IMR-90 (cell line): Measurements from ENCODE around the gene ZFAND2A. TPM values are rescaled to one million over a fixed set of nuclear protein-coding genes. Genes with fewer than 3 reads are reported as not detected.

ENCODE experiments used
- ATAC-seq: fragments of 200-7000 bp; cut with Tn5 transposase; 2 replicates; pipeline ENCODE4 v1.9.1; 2020; ENCODE audit warnings: low read depth, mild to moderate bottlenecking, moderate library complexity
- BruUV-seq: library from RNA; stranded (reverse); fragments of 400-500 nt; replicated peaks from 2 replicates; lab custom pipeline; 2021; lab: Mats Ljungman, UMichigan
- CTCF ChIA-PET: fragments of 300-600 bp; formaldehyde crosslinking; extraction: SDS; loops from one replicate; lab custom pipeline; 2021; ENCODE audit warnings: antibody characterized with exemption; lab: Yijun Ruan, JAX
- POLR2A ChIA-PET: fragments of 300-600 bp; sonication (Branson Sonifier 250); formaldehyde crosslinking; loops from one replicate; lab custom pipeline; 2022; ENCODE audit warnings: antibody characterized with exemption; ENCODE audit not compliant: unreplicated experiment; lab: Charles Lee
- DNase-seq: peaks from one replicate; pipeline ENCODE4 v3.0.0; 2013
- H2AFZ ChIP-seq: replicated peaks from 2 replicates; pipeline ENCODE3; 2013; ENCODE audit warnings: low read length, mild to moderate bottlenecking; ENCODE audit not compliant: poor library complexity
- H2AK5ac ChIP-seq: 2 replicates; pipeline ENCODE4 v1.6.1; 2013; ENCODE audit warnings: low read depth, low read length, inconsistent platforms
- H2AK9ac ChIP-seq: replicated peaks from 2 replicates; pipeline ENCODE3; 2013; ENCODE audit warnings: mild to moderate bottlenecking, low read depth, low read length, moderate library complexity; ENCODE audit not compliant: poor library complexity
- H2BK120ac ChIP-seq: 2 replicates; pipeline ENCODE4 v1.6.1; 2013; ENCODE audit warnings: low read depth, low read length, inconsistent platforms
- H2BK15ac ChIP-seq: 3 replicates; pipeline ENCODE4 v1.6.1; 2013; ENCODE audit warnings: low read depth, low read length, inconsistent platforms
- H2BK20ac ChIP-seq: 2 replicates; pipeline ENCODE4 v1.6.1; 2013; ENCODE audit warnings: low read depth, mild to moderate bottlenecking, inconsistent platforms, low read length, moderate library complexity
- H2BK5ac ChIP-seq: 2 replicates; pipeline ENCODE4 v1.6.1; 2013; ENCODE audit warnings: mild to moderate bottlenecking, low read depth, low read length, inconsistent platforms; ENCODE audit not compliant: poor library complexity, severe bottlenecking
- H3K14ac ChIP-seq: replicated peaks from 2 replicates; pipeline ENCODE4 v1.6.1; 2013; ENCODE audit warnings: low read depth, low read length, inconsistent platforms
- H3K18ac ChIP-seq: 2 replicates; pipeline ENCODE4 v1.6.1; 2013; ENCODE audit warnings: low read depth, low read length, control low read depth
- H3K23ac ChIP-seq: 2 replicates; pipeline ENCODE4 v1.6.1; 2013; ENCODE audit warnings: low read depth, low read length, inconsistent platforms
- H3K27ac ChIP-seq: 2 replicates; pipeline ENCODE4 v1.5.1; 2013; ENCODE audit warnings: mild to moderate bottlenecking, control low read depth, low read length; ENCODE audit not compliant: insufficient read depth
- H3K27me3 ChIP-seq: 2 replicates; pipeline ENCODE4 v1.6.1; 2013; ENCODE audit warnings: low read length; ENCODE audit not compliant: control insufficient read depth, insufficient read depth
- H3K36me3 ChIP-seq: 2 replicates; pipeline ENCODE4 v1.6.1; 2013; ENCODE audit warnings: low read length, mixed read lengths; ENCODE audit not compliant: control insufficient read depth, insufficient read depth
- H3K4ac ChIP-seq: 2 replicates; pipeline ENCODE4 v1.6.1; 2013; ENCODE audit warnings: low read depth, low read length, inconsistent platforms
- H3K4me1 ChIP-seq: 2 replicates; pipeline ENCODE4 v1.6.1; 2013; ENCODE audit warnings: low read length, mixed read lengths; ENCODE audit not compliant: control insufficient read depth, insufficient read depth
- H3K4me2 ChIP-seq: 2 replicates; pipeline ENCODE4 v1.6.1; 2013; ENCODE audit warnings: low read depth, mild to moderate bottlenecking, control low read depth, low read length, moderate library complexity
- H3K4me3 ChIP-seq: 2 replicates; pipeline ENCODE4 v1.5.1; 2013; ENCODE audit warnings: low read depth, mild to moderate bottlenecking, control low read depth, low read length, moderate library complexity; ENCODE audit not compliant: insufficient read depth
- H3K56ac ChIP-seq: 2 replicates; pipeline ENCODE4 v1.6.1; 2013; ENCODE audit warnings: low read length, inconsistent platforms; ENCODE audit not compliant: insufficient read depth; ENCODE audit errors: extremely low read depth
- H3K79me1 ChIP-seq, 2 experiments: 2 replicates each; pipeline ENCODE4 v1.6.1; 2013; ENCODE audit warnings: low read length in 2 of 2, inconsistent platforms in 1 of 2, low read depth in 1 of 2
- H3K9ac ChIP-seq: 2 replicates; pipeline ENCODE4 v1.6.1; 2013; ENCODE audit warnings: low read depth, low read length, control low read depth
- H3K9me1 ChIP-seq: 2 replicates; pipeline ENCODE4 v1.6.1; 2013; ENCODE audit warnings: low read length, inconsistent platforms; ENCODE audit not compliant: insufficient read depth
- H3K9me3 ChIP-seq: 2 replicates; pipeline ENCODE4 v1.6.1; 2013; ENCODE audit warnings: low read length; ENCODE audit not compliant: control insufficient read depth, insufficient read depth
- H4K20me1 ChIP-seq: 2 replicates; pipeline ENCODE4 v1.6.1; 2013; ENCODE audit warnings: low read length, inconsistent platforms; ENCODE audit not compliant: insufficient read depth
- H4K5ac ChIP-seq: 2 replicates; pipeline ENCODE4 v1.6.1; 2013; ENCODE audit warnings: mild to moderate bottlenecking, low read depth, low read length, control low read depth
- H4K8ac ChIP-seq, 2 experiments: 2 replicates each; pipeline ENCODE4 v1.6.1; 2013; ENCODE audit warnings: low read depth in 2 of 2, low read length in 2 of 2, control low read depth in 1 of 2, inconsistent platforms in 1 of 2
- H4K91ac ChIP-seq: 2 replicates; pipeline ENCODE4 v1.6.1; 2013; ENCODE audit warnings: low read depth, low read length, inconsistent platforms; ENCODE audit not compliant: insufficient read depth
- BHLHE40 ChIP-seq: fragments of 150-350 bp; IDR thresholded peaks from 2 replicates; pipeline ENCODE4 v1.6.1; 2016; ENCODE audit warnings: mild to moderate bottlenecking, low read depth, low read length
- CEBPB ChIP-seq: IDR thresholded peaks from 2 replicates; pipeline ENCODE4 v1.6.1; 2012; ENCODE audit warnings: low read depth, low read length, improper control_type of control experiment
- CHD1 ChIP-seq: IDR thresholded peaks from 2 replicates; pipeline ENCODE4 v1.6.1; 2012; ENCODE audit warnings: low read depth, low read length, improper control_type of control experiment
- CTCF ChIP-seq: conservative IDR thresholded peaks from 2 replicates; pipeline ENCODE4 v1.5.1; 2012; ENCODE audit warnings: mild to moderate bottlenecking, low read depth, low read length, improper control_type of control experiment
- ELK1 ChIP-seq: fragments of 150-350 bp; IDR thresholded peaks from 2 replicates; pipeline ENCODE4 v1.6.1; 2016; ENCODE audit warnings: low read depth, mild to moderate bottlenecking, low read length, moderate library complexity, borderline replicate concordance
- FOS ChIP-seq: fragments of 150-350 bp; IDR thresholded peaks from 2 replicates; pipeline ENCODE4 v1.6.1; 2016; ENCODE audit warnings: low read depth, low read length
- MAFK ChIP-seq: IDR thresholded peaks from 2 replicates; pipeline ENCODE4 v1.6.1; 2012; ENCODE audit warnings: low read depth, low read length, improper control_type of control experiment
- MAZ ChIP-seq: IDR thresholded peaks from 2 replicates; pipeline ENCODE4 v1.6.1; 2012; ENCODE audit warnings: low read depth, mild to moderate bottlenecking, low read length, improper control_type of control experiment, moderate library complexity, borderline replicate concordance
- MXI1 ChIP-seq: IDR thresholded peaks from 2 replicates; pipeline ENCODE4 v1.6.1; 2012; ENCODE audit warnings: low read depth, mild to moderate bottlenecking, low read length, moderate library complexity, borderline replicate concordance
- NFE2L2 ChIP-seq: fragments of 150-350 bp; IDR thresholded peaks from 2 replicates; pipeline ENCODE4 v1.6.1; 2016; ENCODE audit warnings: low read depth, mild to moderate bottlenecking, low read length
- POLR2A ChIP-seq: IDR thresholded peaks from 2 replicates; pipeline ENCODE4 v1.6.1; 2012; ENCODE audit warnings: mild to moderate bottlenecking, low read depth, low read length
- RAD21 ChIP-seq: IDR thresholded peaks from 2 replicates; pipeline ENCODE4 v1.6.1; 2012; ENCODE audit warnings: low read length, improper control_type of control experiment
- RCOR1 ChIP-seq: IDR thresholded peaks from 2 replicates; pipeline ENCODE4 v1.6.1; 2012; ENCODE audit warnings: mild to moderate bottlenecking, low read length, improper control_type of control experiment; ENCODE audit not compliant: insufficient replicate concordance
- RFX5 ChIP-seq: IDR thresholded peaks from 2 replicates; pipeline ENCODE4 v1.8.0; 2012; ENCODE audit warnings: low read depth, mild to moderate bottlenecking, low read length, moderate library complexity
- SMC3 ChIP-seq: fragments of 150-350 bp; IDR thresholded peaks from 2 replicates; pipeline ENCODE4 v1.6.1; 2016; ENCODE audit warnings: low read depth, mild to moderate bottlenecking, antibody characterized with exemption, low read length, moderate library complexity
- USF2 ChIP-seq: fragments of 150-350 bp; IDR thresholded peaks from 2 replicates; pipeline ENCODE4 v1.6.1; 2017; ENCODE audit warnings: mild to moderate bottlenecking, antibody characterized with exemption, low read length, low read depth
- WGBS, 2 experiments: methylation state at CpG; one replicate each; pipeline versions ENCODE4 v1.1.5 to v1.1.7; 2013; ENCODE audit warnings: missing lambda C conversion rate in 2 of 2; ENCODE audit not compliant: insufficient read length in 1 of 2; ENCODE audit errors: extremely low coverage in 2 of 2; 5-methylcytosine and 5-hydroxymethylcytosine counted together
- dilution Hi-C: fragments of 300-500 bp; cut with HindIII; formaldehyde crosslinking; loops from one replicate; pipeline ENCODE4 v1.14.3; 2018; ENCODE audit warnings: low sequenced_read_pairs; ENCODE audit not compliant: unreplicated experiment
- in situ Hi-C: fragments of 300-500 bp; cut with MboI; formaldehyde crosslinking; loops from 3 replicates; pipeline ENCODE4 v1.14.3; 2019; ENCODE audit warnings: low sequenced_read_pairs, inconsistent platforms, mixed read lengths
- intact Hi-C: fragments of 100-400 bp; cut with micrococcal nuclease; formaldehyde crosslinking; loops from 2 replicates; pipeline ENCODE4 v1.10.0; 2022
- polyA plus RNA-seq, 3 experiments: library from polyadenylated mRNA; depleted of rRNA; stranded (reverse); fragments of >200 nt; gene quantifications; 2 replicates each; pipeline ENCODE4 v1.2.3, GENCODE V29; 2012; ENCODE audit warnings: low replicate concordance in 1 of 3
- total RNA-seq: library from RNA; depleted of rRNA; stranded (reverse); fragments of >200 nt; gene quantifications from 2 replicates; pipeline ENCODE4 v1.2.3, GENCODE V29; 2012

The ZFAND2A gene
- total and polyA plus RNA-seq, 2 of the 4 experiments (the other 2 are of a cell fraction), result 11.8 to 28.7 TPM

- ChIA-PET CTCF (no interaction called here), POLR2A (no interaction called here)
- Histone ChIP-seq H3K4ac (no peak overlapping the region), H2AFZ (no peak overlapping the region), H3K9ac (no peak overlapping the region), H3K56ac (no peak overlapping the region), H3K27ac (no peak overlapping the region), H4K8ac (no peak overlapping the region), H3K36me3 (no peaks in the 10 kb centered on the region), H4K91ac (no peak overlapping the region), H3K4me3 (no peak overlapping the region), H2BK20ac (no peak overlapping the region), H2AK5ac (peak overlapping the region; percentile 20; the same call in 1 of the 2 replicates), H2AK9ac (no peak overlapping the region), H3K27me3 (peaks cover 20% of the 10 kb centered on the region), H3K9me1 (no peaks in the 10 kb centered on the region), H2BK15ac (no peak overlapping the region; the same call in 2 of the 3 replicates), H3K4me1 (peaks cover 9% of the 10 kb centered on the region), H4K20me1 (peaks cover 3% of the 10 kb centered on the region; the same call in 1 of the 2 replicates), H3K23ac (no peak overlapping the region), H3K79me1 (no peaks in the 10 kb centered on the region), H2BK5ac (no peak overlapping the region), H3K9me3 (no peaks in the 10 kb centered on the region), H3K18ac (no peak overlapping the region; the same call in 1 of the 2 replicates), H3K4me2 (no peak overlapping the region), H4K5ac (no peak overlapping the region), H3K14ac (no peak overlapping the region), H2BK120ac (no peak overlapping the region)
- TF ChIP-seq NFE2L2 (no peak), MXI1 (no peak), CHD1 (no peak), CTCF (no peak), CEBPB (no peak), RCOR1 (no peak), POLR2A (no peak), ELK1 (no peak), SMC3 (no peak), FOS (no peak), MAZ (no peak), BHLHE40 (no peak), RAD21 (no peak), MAFK (no peak), RFX5 (no peak), USF2 (no peak)
- WGBS, 2 experiments, result no CpG with 5 or more reads among the region's 6 CpGs
- in situ Hi-C loops (no loop called here), dilution Hi-C loops (no loop called here), intact Hi-C loops (no loop called here)
- no peak for ATAC-seq
- BruUV-seq, result no TSS peak
- no peak for DNase-seq
Measured at GRCh38 chr7:1196950-1197349, 37.0 kb upstream of the ZFAND2A start.
